KMS-11 (cell line): ENCODE measurements around the gene STAMBP.

Source experiments
- H2AFZ ChIP-seq: fragments of 200-600 bp; sonication (generic); 2 replicates; pipeline ENCODE4 v1.6.1; 2016; ENCODE audit warnings: antibody characterized with exemption, mixed run types, low read depth
- H3K27ac ChIP-seq: fragments of 200-600 bp; sonication (generic); 2 replicates; pipeline ENCODE4 v1.6.1; 2016; ENCODE audit warnings: mild to moderate bottlenecking, mixed run types
- H3K27me3 ChIP-seq: fragments of 200-600 bp; sonication (generic); 2 replicates; pipeline ENCODE4 v1.6.1; 2017; ENCODE audit warnings: mild to moderate bottlenecking, low read depth, mixed run types, moderate library complexity; ENCODE audit not compliant: insufficient read depth
- H3K36me3 ChIP-seq: fragments of 200-600 bp; sonication (generic); 2 replicates; pipeline ENCODE4 v1.6.1; 2017; ENCODE audit warnings: mild to moderate bottlenecking, mixed run types; ENCODE audit not compliant: insufficient read depth
- H3K4me1 ChIP-seq: fragments of 200-600 bp; sonication (generic); 2 replicates; pipeline ENCODE4 v1.6.1; 2016; ENCODE audit warnings: mild to moderate bottlenecking, low read depth, mixed run types; ENCODE audit not compliant: poor library complexity, severe bottlenecking
- H3K4me2 ChIP-seq: fragments of 200-600 bp; sonication (generic); 2 replicates; pipeline ENCODE4 v1.7.0; 2016; ENCODE audit warnings: mild to moderate bottlenecking, mixed run types
- H3K4me3 ChIP-seq: fragments of 200-600 bp; sonication (generic); IDR thresholded peaks from 2 replicates; pipeline ENCODE4 v1.6.1; 2017; ENCODE audit warnings: low read depth, low read length, mixed read lengths; ENCODE audit not compliant: insufficient read depth
- H3K79me2 ChIP-seq: fragments of 200-600 bp; sonication (generic); 2 replicates; pipeline ENCODE4 v1.6.1; 2016; ENCODE audit warnings: low read depth, mixed run types; ENCODE audit not compliant: insufficient read depth
- H3K9ac ChIP-seq: fragments of 200-600 bp; sonication (generic); 2 replicates; pipeline ENCODE4 v1.6.1; 2016; ENCODE audit warnings: mild to moderate bottlenecking, mixed run types
- H4K20me1 ChIP-seq: fragments of 200-600 bp; sonication (generic); 2 replicates; pipeline ENCODE4 v1.6.1; 2016; ENCODE audit warnings: mild to moderate bottlenecking, mixed run types; ENCODE audit not compliant: insufficient read depth
- TF ChIP-seq, protein P1 (sequence below): fragments of 200-600 bp; sonication (generic); conservative IDR thresholded peaks from 2 replicates; pipeline ENCODE4 v1.6.1; 2017; ENCODE audit warnings: low read depth, mild to moderate bottlenecking, antibody characterized with exemption, low read length, moderate library complexity, mixed read lengths

STAMBP gene

DNA sequence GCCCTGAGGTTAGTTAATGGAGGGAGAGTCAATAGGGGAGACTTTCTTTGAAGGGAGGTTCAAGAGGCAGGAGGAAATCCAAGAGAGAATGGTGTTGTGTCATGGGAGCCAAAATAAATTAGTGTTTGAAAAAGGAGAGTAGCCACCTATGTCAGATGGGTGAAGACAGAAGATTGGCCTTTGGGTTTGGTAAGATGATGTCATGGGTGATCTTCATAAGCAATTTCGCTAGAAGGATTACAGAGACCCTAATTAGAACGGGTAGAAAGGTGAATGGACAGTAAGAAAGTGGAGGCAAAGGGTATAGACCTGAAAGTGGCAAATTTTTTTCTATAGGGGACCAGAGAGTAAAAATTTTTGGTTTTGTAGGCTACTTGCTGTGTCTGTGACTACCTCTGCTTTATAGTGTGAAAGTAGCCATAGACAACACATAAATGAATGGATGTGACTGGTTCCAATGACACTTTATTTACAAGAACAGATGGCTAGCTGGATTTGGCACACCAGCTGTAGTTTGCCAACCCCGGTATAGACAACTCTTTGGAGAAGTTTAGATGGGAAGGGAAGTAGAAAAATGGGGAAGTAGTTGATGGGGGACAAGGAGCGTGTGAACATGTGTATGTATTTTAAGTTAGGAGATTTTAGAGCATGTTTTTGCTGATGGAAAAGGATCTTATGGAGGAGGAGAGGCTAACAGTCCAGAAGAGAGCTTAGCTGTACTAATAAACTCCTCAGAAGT, 9.3 kb downstream of the STAMBP start:
- Histone ChIP-seq H3K36me3 (no peaks in the 10 kb centered on the region; the same call in 1 of the 2 replicates), H3K4me3 (no peak overlapping the region), H3K79me2 (no peaks in the 10 kb centered on the region), H3K27ac (no peak overlapping the region), H3K4me2 (no peak overlapping the region), H2AFZ (no peak overlapping the region), H4K20me1 (no peaks in the 10 kb centered on the region), H3K9ac (no peak overlapping the region), H3K4me1 (peaks cover 3% of the 10 kb centered on the region), H3K27me3 (no peaks in the 10 kb centered on the region)
- TF ChIP-seq, protein P1, sequence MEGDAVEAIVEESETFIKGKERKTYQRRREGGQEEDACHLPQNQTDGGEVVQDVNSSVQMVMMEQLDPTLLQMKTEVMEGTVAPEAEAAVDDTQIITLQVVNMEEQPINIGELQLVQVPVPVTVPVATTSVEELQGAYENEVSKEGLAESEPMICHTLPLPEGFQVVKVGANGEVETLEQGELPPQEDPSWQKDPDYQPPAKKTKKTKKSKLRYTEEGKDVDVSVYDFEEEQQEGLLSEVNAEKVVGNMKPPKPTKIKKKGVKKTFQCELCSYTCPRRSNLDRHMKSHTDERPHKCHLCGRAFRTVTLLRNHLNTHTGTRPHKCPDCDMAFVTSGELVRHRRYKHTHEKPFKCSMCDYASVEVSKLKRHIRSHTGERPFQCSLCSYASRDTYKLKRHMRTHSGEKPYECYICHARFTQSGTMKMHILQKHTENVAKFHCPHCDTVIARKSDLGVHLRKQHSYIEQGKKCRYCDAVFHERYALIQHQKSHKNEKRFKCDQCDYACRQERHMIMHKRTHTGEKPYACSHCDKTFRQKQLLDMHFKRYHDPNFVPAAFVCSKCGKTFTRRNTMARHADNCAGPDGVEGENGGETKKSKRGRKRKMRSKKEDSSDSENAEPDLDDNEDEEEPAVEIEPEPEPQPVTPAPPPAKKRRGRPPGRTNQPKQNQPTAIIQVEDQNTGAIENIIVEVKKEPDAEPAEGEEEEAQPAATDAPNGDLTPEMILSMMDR: no peak

DNA sequence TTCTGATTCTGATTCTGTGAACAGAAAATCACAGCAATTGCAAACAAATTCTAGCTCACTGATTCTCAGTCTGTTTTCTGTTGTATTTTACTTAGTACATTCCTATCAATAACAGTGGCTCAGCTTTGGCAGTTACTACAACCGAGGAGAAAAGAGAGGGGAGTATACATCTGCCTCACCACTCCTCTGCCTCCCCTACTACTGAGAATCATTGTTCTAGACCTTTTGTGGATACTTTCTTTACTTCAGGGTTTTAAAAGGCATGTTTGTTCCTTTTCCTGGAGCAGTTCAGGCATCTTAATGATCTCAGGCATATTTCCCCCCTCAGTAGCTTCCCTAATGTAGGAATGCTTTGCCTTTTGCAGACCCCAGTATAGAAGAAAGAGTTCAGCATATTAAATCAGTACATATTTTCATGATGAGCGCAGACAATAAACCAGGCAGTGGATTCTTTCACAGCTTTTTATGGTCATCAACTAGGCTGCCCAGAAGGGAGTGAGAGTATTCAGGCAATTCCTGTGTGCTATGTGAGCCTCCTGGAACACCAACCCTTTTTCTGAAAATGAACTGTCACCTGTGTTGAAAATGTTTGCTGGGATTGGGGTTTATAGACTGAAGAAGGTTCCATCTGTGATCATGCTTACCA, 10.3 kb downstream of the STAMBP start:
- no peak overlapping the region for H3K27ac ChIP-seq
- H3K4me2 ChIP-seq: no peak overlapping the region
- H3K36me3 ChIP-seq: no peaks in the 10 kb centered on the region

GRCh38 chr2:73839653-73840411, 11.1 kb downstream of the STAMBP start:
- Histone ChIP-seq H3K27ac (no peak overlapping the region), H3K4me3 (no peak overlapping the region), H4K20me1 (no peaks in the 10 kb centered on the region), H3K4me1 (no peaks in the 10 kb centered on the region), H3K4me2 (no peak overlapping the region), H3K27me3 (no peaks in the 10 kb centered on the region), H3K79me2 (no peaks in the 10 kb centered on the region), H3K36me3 (no peaks in the 10 kb centered on the region), H3K9ac (no peak overlapping the region), H2AFZ (no peak overlapping the region)
- TF ChIP-seq, protein P1: no peak

More for the DNA sequence above, 10.3 kb downstream of the STAMBP start:
- no peak overlapping the region for H3K4me3 ChIP-seq
- H4K20me1 ChIP-seq: no peaks in the 10 kb centered on the region
- no peaks in the 10 kb centered on the region for H3K27me3 ChIP-seq
- TF ChIP-seq, protein P1: no peak
- H2AFZ ChIP-seq: no peak overlapping the region
- no peaks in the 10 kb centered on the region for H3K4me1 ChIP-seq
- no peaks in the 10 kb centered on the region for H3K79me2 ChIP-seq
- no peak overlapping the region for H3K9ac ChIP-seq

DNA sequence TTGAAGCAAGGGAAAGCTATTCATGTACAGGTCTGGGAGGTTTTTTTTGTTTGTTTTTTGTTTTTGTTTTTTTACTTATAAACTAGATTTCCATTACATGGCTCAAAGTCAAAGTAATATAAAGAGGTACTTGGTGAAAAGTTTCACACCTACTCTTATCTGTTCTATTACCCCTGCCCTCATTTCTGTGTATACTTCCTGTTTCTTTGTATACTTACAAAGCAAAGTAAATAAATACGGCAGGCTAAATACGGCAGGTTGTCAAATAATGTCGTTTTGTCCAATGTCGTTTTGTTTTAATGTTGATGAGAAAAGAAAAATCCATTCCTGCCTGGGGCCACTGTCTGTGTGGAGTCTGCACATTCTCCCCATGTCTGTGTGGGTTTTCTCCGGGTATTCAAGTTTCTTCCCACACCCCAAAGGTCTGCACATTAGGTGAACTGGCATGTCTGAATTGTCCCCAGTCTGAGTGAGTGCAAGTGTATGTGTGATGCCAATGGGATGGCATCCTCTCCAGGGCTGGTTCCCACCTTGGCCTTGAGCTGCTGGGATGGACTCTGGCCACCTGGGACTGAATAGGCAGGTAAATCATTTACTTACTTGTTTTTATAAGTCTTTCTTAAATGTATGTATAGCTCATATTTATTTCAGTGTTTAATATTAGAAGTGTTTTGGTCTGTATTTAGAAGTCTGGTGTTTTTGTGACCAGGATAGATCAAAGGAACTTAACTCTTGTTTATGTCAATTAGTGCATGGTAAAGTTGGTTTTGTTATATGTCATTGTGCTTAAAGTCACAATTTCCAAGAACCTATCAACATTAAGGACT, 13.4 kb downstream of the STAMBP start:
- Histone ChIP-seq H2AFZ (no peak overlapping the region), H3K27ac (no peak overlapping the region), H3K4me2 (no peak overlapping the region), H3K9ac (no peak overlapping the region), H3K36me3 (no peaks in the 10 kb centered on the region), H4K20me1 (no peaks in the 10 kb centered on the region), H3K4me1 (no peaks in the 10 kb centered on the region), H3K27me3 (no peaks in the 10 kb centered on the region), H3K4me3 (no peak overlapping the region), H3K79me2 (no peaks in the 10 kb centered on the region)
- TF ChIP-seq, protein P1: no peak
